HG02588 (cell line): Measurements from ENCODE around the gene C8A.

Experiments used
- ATAC-seq: cut with Tn5 transposase; IDR thresholded peaks from one replicate; pipeline ENCODE4 v1.9.1; 2021; ENCODE audit warnings: mild to moderate bottlenecking, moderate library complexity; ENCODE audit not compliant: unreplicated experiment

The C8A gene

DNA sequence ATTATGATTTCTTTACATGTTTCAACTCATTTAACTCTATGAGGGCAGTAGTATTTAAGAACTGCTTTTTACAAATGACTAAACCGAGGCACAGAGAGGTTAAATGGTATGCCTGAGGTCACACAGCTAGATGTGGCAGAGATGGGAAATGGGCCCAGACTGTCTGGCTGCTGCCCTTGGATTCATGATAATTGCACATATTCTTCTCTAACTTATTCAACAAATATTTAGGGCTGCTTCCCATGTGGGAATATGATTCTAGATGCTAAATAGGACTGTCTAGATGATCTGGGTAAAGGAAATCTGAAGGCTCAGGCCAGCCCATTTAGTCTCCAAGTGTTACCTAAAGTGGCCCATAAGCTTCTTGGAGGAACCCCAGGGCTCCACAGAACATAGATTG is 26.2 kb downstream of the C8A start:
- no peak for ATAC-seq

DNA sequence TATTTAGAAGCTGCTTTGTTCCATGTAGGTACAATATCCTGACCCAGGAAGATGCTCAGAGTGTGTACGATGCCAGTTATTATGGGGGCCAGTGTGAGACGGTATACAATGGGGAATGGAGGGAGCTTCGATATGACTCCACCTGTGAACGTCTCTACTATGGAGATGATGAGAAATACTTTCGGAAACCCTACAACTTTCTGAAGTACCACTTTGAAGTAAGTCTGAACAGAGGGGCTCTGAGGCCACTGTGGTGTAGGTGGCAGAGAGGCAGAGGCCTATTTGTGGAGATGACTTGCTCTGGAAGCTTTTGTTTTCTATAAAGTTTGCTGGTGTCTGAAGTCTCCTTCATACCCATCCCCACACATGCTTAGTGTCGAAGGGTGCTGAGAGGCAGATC is 26.8 kb downstream of the C8A start:
- no peak for ATAC-seq

- ATAC-seq = no peak
Observed at GRCh38 chr1:56890229-56890628, 35.6 kb downstream of the C8A start.

GRCh38 chr1:56894014-56894413 is 39.4 kb downstream of the C8A start:
- no peak for ATAC-seq

GRCh38 chr1:56897150-56898004 is 42.8 kb downstream of the C8A start:
- ATAC-seq = no peak

- ATAC-seq = no peak
Observed at GRCh38 chr1:56898005-56898373, 43.4 kb downstream of the C8A start.

DNA sequence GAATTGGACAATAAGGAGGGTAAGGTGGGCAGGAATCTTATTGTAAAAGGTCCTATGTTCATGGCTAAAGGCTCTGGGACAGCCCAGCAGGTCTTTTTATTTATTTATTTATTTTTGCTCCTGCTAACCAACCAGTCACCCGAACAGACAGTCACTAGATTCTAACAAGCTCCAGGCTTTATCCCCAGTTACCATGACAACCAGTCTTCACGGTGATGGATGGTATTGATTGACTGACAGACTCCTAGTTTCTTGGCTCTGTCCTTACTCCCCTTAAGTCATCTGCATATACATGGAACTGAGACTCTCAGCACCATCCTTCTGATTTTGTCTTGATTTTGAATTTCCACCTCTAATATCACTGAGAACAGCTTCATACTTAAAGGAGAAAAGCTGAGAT is 44.3 kb downstream of the C8A start:
- no peak for ATAC-seq

DNA sequence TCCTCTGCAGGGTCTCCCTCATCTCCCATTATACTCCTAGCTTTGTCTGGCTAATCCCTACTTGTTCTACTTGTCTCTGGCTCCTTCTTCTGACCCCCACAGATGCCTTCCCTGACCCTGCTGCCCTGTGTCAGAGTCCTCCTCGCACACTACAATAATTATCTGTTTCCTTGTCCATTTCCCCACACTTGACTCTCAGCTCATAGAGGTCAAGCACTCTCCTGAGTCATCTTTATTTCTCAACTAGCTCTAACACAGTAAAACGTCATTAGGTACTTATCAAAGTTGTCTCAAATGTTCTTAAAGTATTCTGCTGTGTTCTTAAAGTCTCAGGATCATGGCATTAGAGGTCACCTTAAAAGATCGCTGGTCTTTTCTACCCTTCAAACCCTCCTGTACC is 47.1 kb downstream of the C8A start:
- ATAC-seq = no peak

- ATAC-seq = no peak
Observed at GRCh38 chr1:56903778-56904177, 49.2 kb downstream of the C8A start.

GRCh38 chr1:56904663-56905397 is 50.2 kb downstream of the C8A start:
- no peak for ATAC-seq

DNA sequence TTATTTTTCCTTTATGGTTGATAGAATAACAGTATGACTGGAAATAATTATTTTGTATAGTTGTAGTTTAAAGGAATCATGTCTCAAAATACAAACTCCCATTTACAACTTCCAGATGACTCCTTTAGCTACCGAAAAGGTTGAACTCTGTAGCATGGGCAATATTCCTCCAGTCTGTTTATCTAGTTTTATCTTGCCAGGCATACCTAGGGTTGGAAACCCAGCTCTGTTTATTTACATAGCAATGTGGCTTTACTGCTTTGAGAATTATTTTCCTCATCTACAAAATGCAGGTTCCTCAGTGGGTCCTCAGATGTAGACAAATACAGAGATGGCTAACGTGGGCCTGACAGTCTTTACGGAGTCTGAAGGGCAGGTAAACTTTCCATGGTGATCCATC is 51.1 kb downstream of the C8A start:
- no peak for ATAC-seq

DNA sequence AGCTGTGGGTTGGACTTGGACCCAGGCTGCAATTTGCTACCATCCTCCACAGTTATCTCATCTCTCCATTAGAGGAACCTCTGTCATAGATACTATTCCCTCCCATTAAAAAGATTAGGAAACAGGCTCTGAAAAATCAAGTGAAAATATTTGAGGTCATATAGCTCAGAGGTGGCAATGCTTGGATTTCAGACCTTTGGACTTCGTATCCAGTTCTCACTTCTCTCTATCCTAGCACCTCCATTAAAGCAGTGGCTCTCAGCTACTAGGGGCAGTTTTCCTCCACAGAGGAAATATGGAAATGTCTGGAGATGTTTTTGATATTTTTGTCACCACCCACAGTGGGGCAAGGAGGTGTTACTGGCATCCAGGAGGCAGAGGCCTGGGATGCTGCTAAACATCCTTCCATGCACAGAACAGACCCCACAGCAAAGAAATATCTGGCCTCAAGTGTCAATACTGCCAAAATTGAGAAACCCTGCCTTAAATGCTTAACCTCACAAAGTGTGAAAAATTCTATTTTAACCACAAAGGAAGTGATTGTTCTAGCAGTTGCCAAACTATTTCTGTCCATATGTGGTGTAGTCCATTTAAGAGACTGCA is 54.1 kb downstream of the C8A start:
- ATAC-seq = no peak

GRCh38 chr1:56910441-56910985 is 55.9 kb downstream of the C8A start:
- no peak for ATAC-seq

DNA sequence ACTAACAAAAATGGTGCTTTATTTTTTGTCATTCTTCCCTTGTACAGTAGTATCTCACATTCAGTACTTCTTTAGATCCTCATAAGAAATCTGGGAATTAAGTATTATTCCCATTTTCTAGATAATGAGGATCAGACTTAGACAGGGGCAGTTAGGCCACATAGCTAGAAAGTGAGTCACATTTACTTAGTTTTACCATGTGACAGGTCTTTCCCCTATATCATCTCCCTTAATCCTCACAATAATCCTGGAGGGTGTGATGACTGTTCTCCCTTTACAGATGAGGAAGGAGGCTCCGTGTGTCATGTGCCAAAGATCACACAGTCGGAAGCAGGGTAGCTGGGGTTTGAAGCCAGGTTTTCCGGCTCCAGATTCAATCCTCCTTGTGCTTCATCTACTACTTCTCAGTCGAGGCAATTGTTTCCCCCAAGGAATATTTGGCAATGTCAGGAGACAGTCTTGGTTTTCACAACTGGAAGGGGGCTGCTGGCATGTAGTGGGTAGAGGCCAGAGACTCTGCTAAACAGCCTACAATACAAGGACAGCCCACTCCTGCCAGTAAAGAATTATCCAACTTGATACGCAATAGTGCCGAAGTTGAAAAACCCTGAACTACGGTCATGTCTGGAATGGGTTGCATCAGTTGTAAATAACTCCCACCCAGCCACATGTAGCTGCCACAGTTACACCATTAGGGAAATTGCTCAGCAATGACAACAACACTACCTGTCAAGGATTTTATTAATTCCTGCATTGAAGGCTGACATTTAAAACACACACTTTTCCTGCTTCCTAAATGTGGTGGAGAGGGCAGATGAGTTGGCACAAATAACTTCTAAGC is 56.7 kb downstream of the C8A start:
- ATAC-seq = no peak

- no peak for ATAC-seq
Observed at GRCh38 chr1:56912325-56912724, 57.7 kb downstream of the C8A start.

GRCh38 chr1:56915960-56916359 is 61.4 kb downstream of the C8A start:
- ATAC-seq = no peak

- ATAC-seq = no peak
Observed at GRCh38 chr1:56916630-56917029, 62.0 kb downstream of the C8A start.

- ATAC-seq = no peak
Observed at GRCh38 chr1:56917356-56917755, 62.8 kb downstream of the C8A start.

- no peak for ATAC-seq
Observed at GRCh38 chr1:56920591-56921001, 66.0 kb downstream of the C8A start.

DNA sequence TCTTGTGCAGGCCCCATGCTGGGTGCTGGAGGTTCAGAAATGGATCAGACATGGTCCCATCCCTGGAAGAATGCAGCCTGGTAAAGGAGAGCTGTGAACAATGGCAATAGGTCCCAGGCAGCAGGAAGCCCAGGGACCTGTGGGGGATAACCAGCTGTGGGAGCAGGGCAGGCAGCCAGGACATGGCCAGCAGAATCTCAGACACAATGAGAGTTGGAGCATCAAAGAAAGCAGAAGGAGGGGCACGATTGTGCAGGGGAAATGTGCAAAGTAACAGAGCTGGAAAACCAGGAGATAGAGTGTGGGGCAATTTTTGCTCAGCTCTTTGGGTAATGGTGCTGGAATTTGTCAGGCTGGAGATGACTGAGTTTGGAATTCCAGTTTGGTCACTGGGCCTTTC is 66.9 kb downstream of the C8A start:
- no peak for ATAC-seq

DNA sequence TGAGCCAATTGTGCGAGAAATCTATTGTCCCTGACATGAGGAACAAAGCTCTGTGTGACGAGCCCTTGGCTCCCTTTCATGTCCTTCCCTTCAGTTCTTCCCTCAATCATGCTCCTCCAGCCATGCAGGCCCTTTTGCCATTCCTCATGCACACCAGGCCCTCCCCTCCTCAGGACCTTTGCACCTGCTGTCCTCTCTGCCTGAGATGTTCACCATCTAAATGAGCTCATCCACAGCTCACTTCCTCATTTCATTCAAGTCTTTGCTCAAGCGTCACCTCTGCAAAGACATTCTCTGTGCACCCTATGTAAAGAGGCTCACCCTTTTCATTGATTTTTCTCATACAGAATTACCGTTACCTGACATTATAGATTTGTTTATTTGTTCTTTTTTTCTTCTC is 67.5 kb downstream of the C8A start:
- no peak for ATAC-seq
